MM.1S (cell line): ENCODE results near the gene CALCR.

ENCODE experiments used
- CTCF ChIP-seq: fragments of 300-600 bp; sonication (generic); IDR thresholded peaks from 2 replicates; pipeline ENCODE4 v1.5.1; 2016; ENCODE audit warnings: antibody characterized with exemption, low read length, mixed read lengths
- EZH2 ChIP-seq: fragments of 300-600 bp; sonication (generic); optimal IDR thresholded peaks from 2 replicates; pipeline ENCODE3; 2017; ENCODE audit warnings: low read depth, mild to moderate bottlenecking, antibody characterized with exemption, low read length, mixed read lengths

GRCh38 chr7:93551931-93552330 is 22.6 kb downstream of the CALCR start:
- no peak for TF ChIP-seq EZH2
- no peak for TF ChIP-seq CTCF
